Stimulated activated CD4-positive, alpha-beta T cell treated with anti-CD3 and anti-CD28 coated beads, Interleukin-4, amount 100 ng/mL, for 24 hours (primary cell): ENCODE results near the gene UNC5B.

Experiments used
- DNase-seq: peaks from one replicate; pipeline ENCODE4 v3.0.0-alpha.2; 2020

UNC5B gene

GRCh38 chr10:71302874-71303568 is 90.7 kb downstream of the UNC5B start:
- DNase-seq: no peak

- no peak for DNase-seq
Measured at GRCh38 chr10:71303569-71303907, 91.2 kb downstream of the UNC5B start.

- no peak for DNase-seq
Measured at GRCh38 chr10:71304914-71305313, 92.5 kb downstream of the UNC5B start.

GRCh38 chr10:71306979-71307378 is 94.6 kb downstream of the UNC5B start:
- no peak for DNase-seq

GRCh38 chr10:71307469-71308085 is 95.2 kb downstream of the UNC5B start:
- no peak for DNase-seq

- no peak for DNase-seq
Measured at GRCh38 chr10:71308244-71308643, 95.9 kb downstream of the UNC5B start.

- DNase-seq: no peak
Measured at GRCh38 chr10:71308985-71309384, 96.6 kb downstream of the UNC5B start.

- DNase-seq: no peak
Measured at GRCh38 chr10:71309919-71310318, 97.5 kb downstream of the UNC5B start.

- DNase-seq: no peak
Measured at GRCh38 chr10:71312220-71312619, 99.8 kb downstream of the UNC5B start.

- DNase-seq: no peak
Measured at GRCh38 chr10:71312811-71313789, 100.7 kb downstream of the UNC5B start.

- DNase-seq: peak; percentile 60
Measured at GRCh38 chr10:71314028-71314693, 101.8 kb downstream of the UNC5B start.

- no peak for DNase-seq
Measured at GRCh38 chr10:71314694-71315225, 102.4 kb downstream of the UNC5B start.

- no peak for DNase-seq
Measured at GRCh38 chr10:71316056-71316785, 103.9 kb downstream of the UNC5B start.

- DNase-seq: no peak
Measured at GRCh38 chr10:71316786-71317160, 104.4 kb downstream of the UNC5B start.

- no peak for DNase-seq
Measured at GRCh38 chr10:71317739-71318138, 105.4 kb downstream of the UNC5B start.

GRCh38 chr10:71319042-71319799 is 106.9 kb downstream of the UNC5B start, which contains the start of gene SLC29A3:
TSS of gene SLC29A3 (plus strand) at chr10:71319259. CDS start at chr10:71319310, 51 bp downstream.
- peak; percentile 87 for DNase-seq

GRCh38 chr10:71319800-71320392 is 107.5 kb downstream of the UNC5B start:
- no peak for DNase-seq

GRCh38 chr10:71320592-71320991 is 108.2 kb downstream of the UNC5B start:
- DNase-seq: no peak

GRCh38 chr10:71321386-71321785 is 109.0 kb downstream of the UNC5B start:
- DNase-seq: no peak

- no peak for DNase-seq
Measured at GRCh38 chr10:71323407-71323806, 111.0 kb downstream of the UNC5B start.

GRCh38 chr10:71324743-71325142 is 112.4 kb downstream of the UNC5B start:
- no peak for DNase-seq
